Activated T-cell treated with anti-CD3 and anti-CD28 coated beads for 24 hours (primary cell): Measurements from ENCODE around the gene SEPTIN7.
"Not testable (repeated sequence)": the region's sequence is repeated elsewhere in the genome, so short reads cannot be mapped to it uniquely, and the experiment has no call there.

Experiments used
- DNase-seq: peaks from one replicate; pipeline ENCODE4 v3.0.0-alpha.2; 2020; ENCODE audit warnings: low read depth

SEPTIN7 gene

DNA sequence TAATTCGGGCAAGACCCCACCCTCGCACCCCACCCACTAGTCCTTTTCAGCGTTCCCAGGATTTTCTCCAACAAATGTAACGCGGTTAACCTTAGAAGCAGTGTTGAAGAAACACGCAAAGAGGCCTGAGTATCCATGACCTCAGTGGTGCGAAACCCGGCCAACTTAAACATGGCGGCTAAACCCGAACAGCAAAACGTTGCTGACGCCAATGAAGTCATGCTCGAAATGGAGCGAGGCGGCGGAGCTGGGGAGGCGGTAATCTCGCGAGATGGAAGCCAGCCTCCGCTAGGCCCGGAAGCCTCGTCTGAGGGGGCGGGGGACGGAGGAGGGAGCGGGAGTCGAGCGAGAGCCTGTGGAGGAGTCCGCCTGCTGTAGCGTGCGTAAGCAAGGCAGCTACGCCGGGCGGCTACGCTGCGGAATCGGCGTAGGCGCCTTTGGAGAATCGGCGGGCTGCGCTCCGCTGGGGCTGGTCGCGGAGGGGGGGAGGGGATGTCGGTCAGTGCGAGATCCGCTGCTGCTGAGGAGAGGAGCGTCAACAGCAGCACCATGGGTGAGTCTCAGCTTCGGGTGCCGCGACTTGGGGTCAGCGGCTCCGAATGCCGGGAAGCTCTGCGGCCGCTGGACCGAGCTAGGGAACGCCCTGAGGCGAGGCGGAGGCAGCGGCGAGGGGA, at the start of gene SEPTIN7:
Gene SEPTIN7, plus strand, starts transcription at position 340 of the 674 bp plus-strand sequence. Its CDS starts 153 bp downstream, at position 493.
- peak; percentile 98 for DNase-seq

DNA sequence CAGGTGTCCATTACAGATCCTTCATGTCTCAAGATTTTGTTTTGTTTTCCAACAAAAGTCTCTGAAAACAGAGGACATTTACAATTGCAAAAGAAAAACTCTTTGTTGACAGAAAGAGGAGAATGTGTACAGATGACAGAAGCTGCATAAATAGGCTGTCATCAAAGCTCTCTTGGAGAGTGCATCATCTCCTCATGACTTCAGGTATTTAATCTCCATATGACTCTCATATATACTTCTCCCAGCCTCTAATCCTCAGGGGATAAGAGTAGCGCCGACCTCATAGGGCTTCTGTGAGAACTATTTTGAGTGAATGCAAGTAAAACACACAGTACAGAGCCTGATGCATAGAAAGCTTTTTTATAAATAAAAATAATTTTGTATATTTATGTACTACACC, 48.1 kb upstream of the SEPTIN7 start:
- no peak for DNase-seq

DNA sequence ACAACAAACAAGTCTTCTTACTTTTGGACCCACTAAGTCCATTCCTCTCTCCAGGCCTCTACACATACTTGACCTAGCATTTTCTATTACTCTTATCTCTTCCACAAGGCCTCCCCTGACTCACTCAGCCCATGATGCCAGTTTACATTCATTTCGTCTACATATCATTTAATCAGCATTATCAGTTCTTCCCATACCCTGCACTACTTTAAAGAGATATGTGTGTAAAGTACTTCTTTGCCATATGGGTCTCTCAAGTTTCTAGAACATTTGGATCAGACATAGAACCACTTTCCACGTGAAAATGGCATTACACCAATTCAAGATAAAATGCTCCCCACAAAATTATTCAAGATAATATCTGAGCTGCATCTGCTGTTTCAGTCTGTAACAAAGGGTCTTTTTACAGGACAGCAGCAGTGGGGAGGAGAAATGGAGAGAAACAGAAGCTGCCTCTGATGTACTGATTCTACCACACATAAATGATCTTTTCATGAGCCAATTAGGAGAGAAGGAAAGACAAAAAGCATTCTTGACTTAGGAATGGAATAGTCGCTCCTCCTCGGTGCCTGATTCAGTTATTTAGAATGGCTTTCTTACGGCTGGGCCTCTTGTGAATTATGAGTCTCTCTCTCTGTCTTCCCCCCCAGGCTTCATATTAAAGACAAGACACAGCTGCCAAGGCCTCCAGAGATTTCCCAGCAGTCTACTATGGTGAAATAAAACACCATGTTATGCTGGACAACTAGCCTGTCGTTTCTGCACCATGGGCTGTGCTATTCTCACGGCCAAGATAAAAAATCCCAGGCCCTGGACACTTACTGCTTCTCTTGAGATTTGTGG, 46.9 kb upstream of the SEPTIN7 start:
- DNase-seq, result no peak

DNA sequence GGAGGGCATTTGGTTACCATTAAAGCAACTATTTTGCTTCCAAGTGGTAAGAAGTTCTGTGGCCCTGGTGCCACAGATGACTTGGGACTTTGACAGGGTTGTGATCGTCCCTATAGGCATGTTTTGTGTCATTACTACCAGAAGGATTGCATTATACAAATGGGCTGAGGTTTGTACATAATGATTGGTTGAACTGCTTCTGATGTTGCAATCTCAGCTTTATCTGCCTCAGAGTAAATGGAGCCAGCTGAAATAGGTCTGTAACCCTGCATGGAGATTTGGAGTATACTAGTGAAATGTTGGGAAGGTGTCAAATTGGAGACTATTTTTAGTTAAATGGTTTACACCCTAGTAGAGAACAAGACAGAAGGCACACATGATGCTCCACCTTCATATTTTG, 46.1 kb upstream of the SEPTIN7 start:
- no peak for DNase-seq

DNA sequence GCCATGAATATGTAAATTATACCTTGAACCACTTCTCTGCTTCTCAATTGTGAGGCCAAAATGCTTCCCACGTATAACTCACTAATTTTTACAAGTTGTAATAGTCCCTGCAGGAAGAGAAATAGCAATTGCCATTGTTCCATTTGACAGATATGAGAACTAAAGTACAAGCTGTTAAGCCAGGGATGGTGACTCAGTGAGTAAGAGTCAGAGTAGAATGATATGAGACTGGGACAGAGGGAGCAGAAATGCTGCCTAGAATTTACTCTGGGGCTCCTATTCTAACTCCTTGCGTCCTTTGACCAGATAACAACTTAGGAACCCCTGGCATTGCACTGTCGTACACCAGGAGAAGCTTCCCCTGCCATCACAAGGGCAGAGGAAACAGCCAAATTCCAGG, 45.1 kb upstream of the SEPTIN7 start:
- DNase-seq, result no peak

DNA sequence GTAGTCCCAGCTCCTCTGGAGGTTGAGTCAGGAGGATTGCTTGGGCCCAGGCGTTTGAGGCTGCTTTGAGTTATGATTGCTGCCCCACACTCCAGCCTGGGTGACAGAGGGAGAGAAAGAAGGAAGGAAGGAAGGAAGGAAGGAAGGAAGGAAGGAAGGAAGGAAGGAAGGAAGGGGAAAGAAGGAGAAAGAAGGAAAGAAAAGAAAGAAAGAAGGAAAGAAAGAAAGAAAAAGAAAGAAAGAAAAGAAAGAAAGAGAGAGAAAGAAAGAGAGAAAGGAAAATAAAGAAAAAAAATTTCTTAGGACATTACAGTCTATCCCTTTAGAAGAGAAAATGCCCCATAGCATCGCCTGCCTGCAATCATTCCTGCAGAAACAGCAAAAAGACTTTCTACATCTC, 44.4 kb upstream of the SEPTIN7 start:
- not testable (repeated sequence) for DNase-seq

DNA sequence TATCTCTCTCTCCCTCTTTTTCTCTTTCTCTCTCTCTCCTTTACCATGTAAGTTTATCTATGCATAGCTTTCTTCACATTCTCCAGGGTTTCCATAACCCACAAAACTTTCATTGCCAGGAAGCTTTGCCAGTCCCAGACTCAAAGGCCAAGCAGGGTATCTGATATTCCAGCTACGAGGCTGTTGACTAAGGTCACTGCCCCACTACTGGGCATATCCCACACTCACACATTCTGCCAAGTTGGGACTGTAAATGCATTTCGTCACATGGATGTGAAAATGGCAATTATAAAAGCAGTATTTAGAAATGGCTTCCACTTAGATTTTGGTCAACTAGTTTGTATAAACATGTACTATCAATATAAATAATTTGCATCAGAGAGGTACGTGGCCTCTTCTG, 43.3 kb upstream of the SEPTIN7 start:
- DNase-seq, result no peak

DNA sequence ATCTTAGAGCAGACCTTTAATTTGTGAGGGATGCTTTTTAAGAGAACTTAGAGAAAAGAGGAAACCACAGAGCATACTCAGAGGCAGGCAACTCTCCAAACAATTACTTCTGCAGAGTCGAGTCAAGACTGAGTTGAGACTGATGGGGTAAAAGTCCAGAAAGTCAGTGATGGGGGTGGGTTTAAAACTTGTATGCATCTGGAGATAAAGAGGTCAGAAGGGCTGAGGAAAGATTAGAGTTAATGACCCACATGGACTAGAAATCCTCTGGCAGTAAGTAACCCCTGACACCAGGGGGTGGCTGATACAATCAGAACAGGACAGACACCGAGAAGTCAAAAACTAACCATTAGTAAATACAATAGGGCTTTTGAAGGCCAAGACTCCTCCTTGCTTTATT, 42.4 kb upstream of the SEPTIN7 start:
- no peak for DNase-seq

DNA sequence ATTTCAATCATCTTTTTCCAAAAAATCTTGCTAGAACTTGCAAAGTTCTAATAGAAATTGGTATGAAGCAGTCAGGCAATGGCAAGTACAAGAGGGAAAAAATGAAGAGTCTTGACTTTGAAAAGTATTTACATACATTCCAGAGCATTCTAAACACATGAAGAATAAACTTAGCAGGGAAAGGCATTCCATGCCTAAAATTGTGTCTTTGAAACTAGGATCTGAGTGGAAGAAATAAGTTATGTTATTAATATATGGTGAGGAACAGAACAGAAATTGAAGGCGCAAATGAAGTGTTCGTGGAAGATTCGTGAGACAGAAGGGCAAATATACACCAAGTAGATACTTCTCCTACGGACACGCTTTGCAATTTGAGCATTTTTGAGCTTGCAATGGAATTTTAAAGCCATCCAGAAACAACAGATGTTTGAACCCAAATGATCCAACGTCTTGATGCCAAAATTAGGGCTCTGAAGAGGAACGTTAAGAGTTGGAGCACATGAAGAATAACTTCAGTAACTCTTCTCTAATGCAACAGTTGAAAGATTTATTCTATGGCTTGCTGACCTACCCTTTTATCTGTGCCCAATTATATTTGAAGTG, 40.6 kb upstream of the SEPTIN7 start:
- DNase-seq, result no peak

DNA sequence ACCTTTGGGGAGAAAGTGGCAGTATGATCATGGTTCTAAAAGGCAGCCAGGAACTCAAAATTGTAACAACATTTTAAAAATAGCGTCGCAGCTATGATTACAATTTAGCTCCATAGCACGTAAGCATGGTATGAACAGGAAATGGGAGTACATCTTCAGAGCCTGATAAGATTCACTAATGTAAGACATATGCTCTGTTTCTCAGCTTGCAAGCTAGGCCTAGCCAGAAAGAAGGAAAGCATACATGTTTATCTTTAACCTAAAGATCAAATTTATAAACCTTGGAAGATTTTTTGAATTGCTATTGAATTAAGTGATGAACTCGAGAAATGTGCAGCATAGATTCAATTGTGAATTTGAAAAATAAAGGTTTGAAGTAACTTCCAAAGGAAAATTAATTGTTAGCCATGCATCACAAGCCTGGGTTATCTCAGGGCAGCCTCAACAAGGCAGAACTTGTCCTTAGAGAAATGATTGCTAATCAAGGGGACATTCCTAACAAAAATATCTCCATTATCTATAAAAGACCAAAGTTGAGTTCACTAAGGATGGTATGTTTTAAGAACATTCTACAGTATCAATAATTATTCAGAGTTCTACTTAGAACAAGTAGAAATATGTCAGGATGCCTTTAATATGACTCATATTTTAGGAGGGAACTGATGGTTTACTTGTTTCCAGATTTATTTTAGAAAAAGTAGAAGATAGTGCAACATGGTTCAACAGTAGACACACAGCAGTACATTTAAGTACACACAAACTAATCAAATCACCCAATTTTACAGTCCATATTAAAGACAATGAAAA, 38.8 kb upstream of the SEPTIN7 start:
- no peak for DNase-seq

DNA sequence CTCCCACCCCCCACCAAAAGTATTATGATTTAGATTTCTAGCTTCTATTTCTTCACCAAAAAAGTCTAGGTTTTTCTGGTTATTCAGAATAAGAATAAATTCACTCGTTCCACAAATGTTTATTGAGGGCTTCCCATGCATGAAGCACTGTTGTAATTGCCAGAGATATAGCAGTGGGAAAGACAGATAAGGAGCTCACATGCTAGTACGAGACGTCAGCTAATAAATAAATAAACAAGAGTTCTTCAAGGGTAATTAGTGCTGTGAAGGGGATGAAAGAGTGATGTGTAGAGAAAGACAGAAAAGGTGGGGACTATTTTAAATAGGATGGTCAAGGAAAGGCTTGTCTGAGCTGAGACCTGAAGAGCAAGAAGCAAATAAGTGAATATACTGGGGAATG, 38.1 kb upstream of the SEPTIN7 start:
- DNase-seq, result no peak

DNA sequence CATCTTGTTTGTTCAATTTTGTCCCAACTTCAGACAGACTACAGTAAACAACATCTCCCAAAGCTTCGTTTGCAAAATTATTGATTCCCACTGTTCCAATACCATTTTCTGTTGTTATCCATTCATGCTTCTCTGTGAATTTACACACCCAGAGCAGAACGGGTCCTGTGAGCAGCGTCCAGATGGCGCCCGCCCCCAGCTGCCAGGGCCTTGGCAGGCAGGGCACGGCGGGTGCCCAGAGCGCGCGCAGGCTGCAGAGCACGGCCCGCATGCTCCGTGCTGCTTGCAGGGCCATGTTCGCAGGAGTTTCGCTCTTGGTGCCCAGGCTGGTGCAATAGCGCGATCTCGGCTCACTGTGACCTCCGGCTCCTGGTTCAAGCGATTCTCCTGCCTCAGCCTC, 32.5 kb upstream of the SEPTIN7 start:
- DNase-seq, result no peak

DNA sequence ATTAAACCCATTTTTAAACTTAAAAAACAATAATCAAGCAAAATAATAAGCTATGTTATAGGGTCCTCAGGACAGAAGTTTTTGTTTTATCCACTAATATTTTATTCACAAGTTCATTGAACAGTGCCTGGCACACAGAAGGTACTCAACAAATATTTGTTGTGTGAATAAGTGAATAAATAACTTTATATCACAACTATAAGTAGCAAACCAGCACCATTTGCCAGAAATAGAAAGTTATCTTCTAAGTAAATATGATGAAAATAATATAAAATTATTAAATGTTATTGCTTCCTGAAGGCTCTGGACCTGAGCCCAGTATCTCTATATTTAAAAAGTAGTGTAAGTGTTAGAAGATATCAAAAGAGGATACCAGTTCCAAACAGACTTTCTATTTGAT, 29.1 kb upstream of the SEPTIN7 start:
- no peak for DNase-seq

DNA sequence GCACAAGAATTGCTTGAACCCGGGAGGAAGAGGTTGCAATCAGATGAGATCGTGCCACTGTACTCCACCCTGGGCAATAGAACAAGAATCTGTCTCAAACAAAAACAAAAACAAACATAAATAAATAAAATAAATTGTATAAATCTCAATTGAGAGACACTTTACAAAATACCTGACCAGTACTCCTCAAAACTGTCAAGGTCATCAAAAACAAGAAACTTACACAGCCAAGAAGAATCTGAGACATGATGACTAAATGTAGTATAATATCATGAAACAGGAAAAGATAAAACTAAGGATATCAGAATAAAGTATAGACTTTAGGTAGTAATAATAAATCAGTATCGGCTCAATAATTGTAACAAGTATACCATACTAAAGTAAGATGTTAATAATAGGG, 26.9 kb upstream of the SEPTIN7 start:
- no peak for DNase-seq

DNA sequence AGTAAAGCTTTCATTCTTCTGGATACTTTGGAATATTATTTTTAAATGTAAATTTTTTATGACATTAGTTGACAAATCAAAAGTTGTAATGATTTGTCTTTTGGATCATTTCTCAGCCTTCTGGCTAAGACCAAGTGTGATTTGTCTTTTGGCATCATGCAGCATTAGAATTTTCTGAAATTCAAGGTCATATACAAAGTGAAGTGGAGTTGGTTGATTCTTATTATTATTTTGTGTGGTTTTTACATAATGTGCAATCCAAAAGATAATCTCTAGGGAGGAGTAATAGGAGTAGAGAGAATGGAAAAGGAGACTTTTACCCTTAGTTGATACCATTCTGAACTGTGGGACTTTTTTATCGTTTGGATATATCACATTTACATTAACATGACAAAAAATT, 24.2 kb upstream of the SEPTIN7 start:
- no peak for DNase-seq

DNA sequence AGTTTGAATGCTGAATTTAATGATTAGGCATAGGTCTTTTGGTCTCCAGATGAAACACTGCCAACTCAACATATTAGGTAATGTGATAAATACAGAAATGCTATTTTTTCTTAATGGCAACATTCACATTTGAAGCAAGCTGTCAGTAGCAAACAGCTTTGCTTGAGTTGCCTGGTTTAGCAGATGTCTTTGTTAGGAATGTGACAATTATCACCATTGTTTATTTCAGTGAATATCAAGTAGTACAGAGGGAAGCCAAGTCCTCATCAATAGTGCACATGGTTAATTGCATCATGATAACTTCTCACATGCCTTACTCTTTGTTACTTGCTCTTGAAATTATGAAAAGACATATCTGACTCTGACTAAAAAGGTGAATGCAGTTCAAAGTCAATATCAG, 23.7 kb upstream of the SEPTIN7 start:
- DNase-seq, result no peak

DNA sequence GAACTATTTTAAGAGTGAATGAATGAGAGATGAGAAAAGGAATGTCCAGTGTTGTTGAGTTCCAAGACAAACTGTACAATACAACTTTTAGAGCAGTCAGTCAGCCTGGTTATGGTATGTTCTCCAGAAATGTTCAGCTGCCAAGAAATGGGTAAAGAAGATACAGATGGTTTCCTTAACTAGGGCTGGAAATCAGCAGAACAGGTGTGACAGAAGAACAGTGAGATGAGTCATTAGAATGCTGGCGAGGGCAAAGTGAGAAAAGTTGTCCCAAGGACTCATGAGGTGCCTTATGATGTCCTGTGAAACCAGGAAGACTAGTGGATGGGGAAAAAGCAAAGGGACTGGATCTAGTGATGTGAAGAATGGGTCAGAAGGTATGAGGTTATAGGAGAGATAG, 20.8 kb upstream of the SEPTIN7 start:
- no peak for DNase-seq

DNA sequence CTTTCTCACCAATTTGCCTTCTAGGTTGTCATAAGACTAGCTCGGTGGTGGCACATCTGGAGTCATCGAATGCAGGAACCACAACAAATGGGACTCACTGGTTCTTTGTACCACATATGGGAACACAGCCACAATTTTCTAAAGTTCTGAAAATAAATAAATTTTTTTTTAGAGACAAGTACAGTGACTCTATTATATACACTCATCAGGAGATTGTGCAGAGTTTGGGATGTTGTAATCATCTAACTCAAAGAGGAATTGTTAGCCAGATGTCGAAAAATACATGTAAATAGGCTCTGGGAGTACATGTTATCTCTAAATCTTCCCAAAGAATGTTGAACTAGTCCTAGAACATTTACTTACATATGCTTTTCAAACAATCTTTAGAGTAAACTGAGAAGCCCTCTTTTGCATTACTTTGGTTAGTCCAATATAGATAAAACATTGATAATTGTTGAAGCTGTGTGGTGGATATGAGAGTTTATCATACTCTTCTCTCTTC, 19.6 kb upstream of the SEPTIN7 start:
- DNase-seq, result no peak

DNA sequence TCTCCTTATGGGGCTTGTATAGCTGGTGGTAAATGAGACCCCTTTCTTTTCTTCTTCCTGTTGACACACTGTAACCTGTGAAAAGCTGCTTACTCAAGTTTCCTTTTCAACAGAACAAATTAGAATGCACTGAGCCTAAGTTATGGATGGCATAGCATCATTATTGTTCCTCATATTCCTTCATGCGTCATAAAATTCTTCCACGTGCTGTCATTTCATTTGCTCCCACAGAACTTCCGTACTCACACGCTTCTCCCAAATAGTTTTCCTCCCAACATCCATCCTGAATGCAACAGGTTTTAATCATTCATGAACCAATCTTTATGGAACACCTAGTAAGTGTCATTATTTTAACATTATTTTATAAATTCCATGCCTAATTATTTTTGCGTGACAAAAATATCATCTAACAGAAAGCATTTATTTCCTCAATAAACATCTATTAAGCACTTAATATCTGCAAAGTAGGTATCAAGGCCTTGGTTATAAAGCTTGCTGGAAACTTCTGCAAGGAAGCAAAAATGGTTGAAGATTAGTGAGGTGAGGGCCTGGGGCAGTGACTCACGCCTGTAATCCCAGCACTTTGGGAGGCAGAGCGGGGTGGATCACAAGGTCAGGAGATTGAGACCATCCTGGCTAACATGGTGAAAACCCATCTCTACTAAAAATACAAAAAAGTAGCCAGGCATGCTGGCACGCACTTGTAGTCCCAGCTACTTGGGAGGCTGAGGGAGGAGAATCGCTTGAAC, 18.9 kb upstream of the SEPTIN7 start:
- DNase-seq, result no peak

DNA sequence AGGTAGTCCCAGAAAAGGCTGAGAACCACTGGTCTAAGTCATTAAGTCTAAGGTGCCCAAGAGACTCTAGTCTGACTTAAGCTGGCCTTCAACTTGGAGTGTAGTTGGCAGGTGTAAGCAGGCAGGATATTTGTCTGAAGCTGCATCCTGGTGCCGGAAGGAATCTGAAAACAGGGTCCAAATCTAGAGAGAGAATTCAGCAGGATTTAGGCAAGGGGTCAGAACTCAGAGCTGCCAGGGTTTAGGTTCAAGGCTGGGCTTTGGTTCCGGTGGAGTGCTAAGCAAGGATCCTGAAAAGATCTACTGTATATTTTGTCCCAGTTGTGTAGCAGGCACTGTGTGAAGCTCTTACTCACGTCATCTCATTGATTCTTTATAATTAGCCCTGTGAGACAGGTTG, 16.5 kb upstream of the SEPTIN7 start:
- no peak for DNase-seq

DNA sequence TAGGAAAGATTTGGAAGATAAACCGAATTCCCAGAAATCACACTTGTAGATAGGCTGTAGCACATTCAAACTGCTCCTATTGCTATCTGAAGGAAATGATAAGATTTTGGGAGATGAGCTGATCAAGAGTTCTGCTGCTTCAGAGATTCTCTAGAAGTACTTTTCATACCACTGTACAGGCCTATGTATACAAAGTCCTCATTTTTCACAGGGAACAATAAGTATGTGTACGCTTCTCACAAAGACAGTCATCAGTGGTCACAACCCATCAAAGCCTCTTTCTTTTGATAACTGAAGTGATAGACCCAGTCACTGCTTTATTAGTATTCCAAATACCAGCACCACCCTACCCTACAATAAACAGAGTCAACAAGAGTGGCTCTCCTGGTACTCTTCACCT, 15.6 kb upstream of the SEPTIN7 start:
- no peak for DNase-seq

DNA sequence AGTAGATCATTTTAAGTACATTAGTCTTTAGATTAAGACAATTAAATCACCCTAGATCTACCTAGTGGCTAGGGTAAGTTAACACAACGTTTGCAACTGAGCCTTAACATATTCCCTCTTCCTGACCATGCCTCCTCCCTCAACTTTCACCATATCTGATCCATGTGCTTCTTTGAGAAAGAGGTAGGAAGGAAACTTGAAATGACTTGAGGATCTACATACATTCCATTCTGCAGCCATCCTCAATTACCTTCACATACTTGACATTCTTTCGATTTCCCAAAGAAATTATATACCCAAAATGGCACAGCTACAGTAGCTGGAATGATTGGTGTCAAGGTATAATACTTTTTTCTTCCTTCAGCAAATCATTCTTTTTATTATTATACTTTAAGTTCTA, 12.9 kb upstream of the SEPTIN7 start:
- no peak for DNase-seq
